H9 (cell line): ENCODE measurements around the gene DKKL1. TPM values are rescaled to one million over a fixed set of nuclear protein-coding genes. Genes with fewer than 3 reads are reported as not detected.

ENCODE experiments used
- DNase-seq: peaks from one replicate; pipeline ENCODE4 v3.0.0-alpha.2; 2017
- H2AFZ ChIP-seq: one replicate; pipeline ENCODE4 v1.6.1; 2013; ENCODE audit warnings: mild to moderate bottlenecking, low read length, control low read depth, moderate library complexity
- H2AK5ac ChIP-seq: 2 replicates; pipeline ENCODE4 v1.6.1; 2013; ENCODE audit warnings: low read length, control low read depth, mixed read lengths; ENCODE audit not compliant: insufficient read length
- H2BK120ac ChIP-seq: one replicate; pipeline ENCODE4 v1.6.1; 2013; ENCODE audit warnings: low read depth, mild to moderate bottlenecking, low read length, control low read depth, inconsistent platforms; ENCODE audit not compliant: poor library complexity, severe bottlenecking
- H2BK12ac ChIP-seq: 2 replicates; pipeline ENCODE4 v1.6.1; 2013; ENCODE audit warnings: low read length, control low read depth, mixed read lengths, low read depth; ENCODE audit not compliant: insufficient read length
- H2BK15ac ChIP-seq: 2 replicates; pipeline ENCODE4 v1.6.1; 2013; ENCODE audit warnings: low read depth, low read length, control low read depth
- H2BK20ac ChIP-seq: one replicate; pipeline ENCODE4 v1.6.1; 2013; ENCODE audit warnings: low read depth, mild to moderate bottlenecking, low read length, control low read depth, inconsistent platforms; ENCODE audit not compliant: poor library complexity, severe bottlenecking
- H2BK5ac ChIP-seq: 2 replicates; pipeline ENCODE4 v1.6.1; 2013; ENCODE audit warnings: low read length, control low read depth, mixed read lengths; ENCODE audit not compliant: insufficient read length
- H3K14ac ChIP-seq: 2 replicates; pipeline ENCODE4 v1.6.1; 2013; ENCODE audit warnings: low read length, control low read depth; ENCODE audit not compliant: insufficient read depth
- H3K18ac ChIP-seq: 2 replicates; pipeline ENCODE4 v1.6.1; 2013; ENCODE audit warnings: low read depth, mild to moderate bottlenecking, mixed read lengths, low read length, control low read depth; ENCODE audit not compliant: insufficient read length
- H3K23ac ChIP-seq: 2 replicates; pipeline ENCODE4 v1.6.1; 2013; ENCODE audit warnings: low read length, control low read depth, mixed read lengths, low read depth; ENCODE audit not compliant: insufficient read length
- H3K23me2 ChIP-seq: 2 replicates; pipeline ENCODE4 v1.6.1; 2013; ENCODE audit warnings: low read depth, mild to moderate bottlenecking, mixed read lengths, low read length, control low read depth; ENCODE audit not compliant: insufficient read length, poor library complexity, severe bottlenecking
- H3K27ac ChIP-seq: 2 replicates; pipeline ENCODE4 v1.5.1; 2013; ENCODE audit warnings: low read length, control low read depth, mixed read lengths, low read depth; ENCODE audit not compliant: insufficient read length
- H3K27me3 ChIP-seq: 2 replicates; pipeline ENCODE4 v1.6.1; 2013; ENCODE audit warnings: low read length, control low read depth, inconsistent platforms; ENCODE audit not compliant: insufficient read depth
- H3K4ac ChIP-seq: 2 replicates; pipeline ENCODE4 v1.6.1; 2013; ENCODE audit warnings: low read depth, mild to moderate bottlenecking, control low read depth, inconsistent platforms, low read length, moderate library complexity
- H3K4me1 ChIP-seq: 2 replicates; pipeline ENCODE4 v1.6.1; 2013; ENCODE audit warnings: low read length, control low read depth, inconsistent platforms; ENCODE audit not compliant: insufficient read depth
- H3K4me2 ChIP-seq: 2 replicates; pipeline ENCODE4 v1.6.1; 2013; ENCODE audit warnings: low read length, control low read depth, mixed read lengths; ENCODE audit not compliant: insufficient read length, insufficient read depth
- H3K56ac ChIP-seq: 2 replicates; pipeline ENCODE4 v1.6.1; 2013; ENCODE audit warnings: low read depth, mild to moderate bottlenecking, mixed read lengths, low read length, control low read depth; ENCODE audit not compliant: insufficient read length
- H3K79me1 ChIP-seq: 2 replicates; pipeline ENCODE4 v1.6.1; 2013; ENCODE audit warnings: low read depth, mild to moderate bottlenecking, moderate library complexity, low read length, control low read depth, inconsistent platforms; ENCODE audit not compliant: insufficient read depth, poor library complexity, severe bottlenecking
- H3K79me2 ChIP-seq: 2 replicates; pipeline ENCODE4 v1.6.1; 2013; ENCODE audit warnings: low read length, control low read depth, inconsistent platforms; ENCODE audit not compliant: insufficient read depth
- H3K9ac ChIP-seq: 2 replicates; pipeline ENCODE4 v1.6.1; 2013; ENCODE audit warnings: low read length, control low read depth, mixed read lengths; ENCODE audit not compliant: insufficient read length; ENCODE audit errors: extremely low read depth
- H3K9me3 ChIP-seq: one replicate; pipeline ENCODE4 v1.6.1; 2013; ENCODE audit warnings: low read depth, low read length, inconsistent platforms; ENCODE audit not compliant: control insufficient read depth
- H3T11ph ChIP-seq: one replicate; pipeline ENCODE4 v1.6.1; 2013; ENCODE audit warnings: mild to moderate bottlenecking, low read length, control low read depth, inconsistent platforms
- H4K20me1 ChIP-seq: one replicate; pipeline ENCODE4 v1.6.1; 2013; ENCODE audit not compliant: control insufficient read depth, insufficient read length, insufficient read depth
- H4K5ac ChIP-seq: 2 replicates; pipeline ENCODE4 v1.6.1; 2013; ENCODE audit warnings: low read depth, mild to moderate bottlenecking, mixed read lengths, low read length, control low read depth; ENCODE audit not compliant: insufficient read length
- H4K8ac ChIP-seq: replicated peaks from 2 replicates; pipeline ENCODE4 v1.6.1; 2013; ENCODE audit warnings: low read length, control low read depth, mixed read lengths, low read depth; ENCODE audit not compliant: insufficient read length
- H4K91ac ChIP-seq: 2 replicates; pipeline ENCODE4 v1.6.1; 2013; ENCODE audit warnings: low read depth, mild to moderate bottlenecking, moderate library complexity, mixed read lengths, low read length, control low read depth; ENCODE audit not compliant: insufficient read length
- H3K27ac Mint-ChIP-seq, 3 experiments: 2 replicates in 2 of 3; 3 replicates in 1 of 3; pipeline ENCODE4 v1.8.0; 2020 to 2021; ENCODE audit warnings: mixed read lengths in 3 of 3, mild to moderate bottlenecking in 1 of 3, moderate library complexity in 1 of 3
- H3K27me3 Mint-ChIP-seq: 2 replicates; pipeline ENCODE4 v1.8.0; 2021; ENCODE audit warnings: low read depth, mild to moderate bottlenecking, moderate library complexity, mixed read lengths
- H3K36me3 Mint-ChIP-seq, 3 experiments: 2 replicates in 2 of 3; 3 replicates in 1 of 3; pipeline ENCODE4 v1.8.0; 2020 to 2021; ENCODE audit warnings: low read depth in 3 of 3, mixed read lengths in 3 of 3; ENCODE audit not compliant: insufficient read depth in 1 of 3
- H3K4me1 Mint-ChIP-seq, 2 experiments: 2 replicates each; pipeline ENCODE4 v1.8.0; 2020; ENCODE audit warnings: mixed read lengths in 2 of 2
- H3K4me3 Mint-ChIP-seq, 2 experiments: 2 replicates in 1 of 2; 3 replicates in 1 of 2; pipeline ENCODE4 v1.8.0; 2020 to 2021; ENCODE audit warnings: mild to moderate bottlenecking in 2 of 2, mixed read lengths in 2 of 2, moderate library complexity in 1 of 2
- H3K9me3 Mint-ChIP-seq, 2 experiments: 2 replicates in 1 of 2; 3 replicates in 1 of 2; pipeline ENCODE4 v1.8.0; 2020; ENCODE audit warnings: mild to moderate bottlenecking in 2 of 2, mixed read lengths in 2 of 2, moderate library complexity in 1 of 2
- CTCF ChIP-seq: fragments of 200-600 bp; sonication (generic); conservative IDR thresholded peaks from 3 replicates; pipeline ENCODE4 v1.8.0; 2021; ENCODE audit warnings: antibody characterized with exemption, mild to moderate bottlenecking
- WGBS: extraction: QIAGEN DNeasy Blood & Tissue Kit; methylation state at CpG from one replicate; pipeline ENCODE4 v1.1.7; 2013; ENCODE audit warnings: missing lambda C conversion rate, low lambda C conversion rate, mixed read lengths; ENCODE audit not compliant: insufficient read length; ENCODE audit errors: extremely low coverage; 5-methylcytosine and 5-hydroxymethylcytosine counted together
- total RNA-seq: library from RNA; stranded (reverse); gene quantifications from 2 replicates; pipeline ENCODE4 v1.2.1, GENCODE V29; 2021

The DKKL1 gene
- total RNA-seq, 1 experiment from 2014 or later = 3.5 TPM

DNA sequence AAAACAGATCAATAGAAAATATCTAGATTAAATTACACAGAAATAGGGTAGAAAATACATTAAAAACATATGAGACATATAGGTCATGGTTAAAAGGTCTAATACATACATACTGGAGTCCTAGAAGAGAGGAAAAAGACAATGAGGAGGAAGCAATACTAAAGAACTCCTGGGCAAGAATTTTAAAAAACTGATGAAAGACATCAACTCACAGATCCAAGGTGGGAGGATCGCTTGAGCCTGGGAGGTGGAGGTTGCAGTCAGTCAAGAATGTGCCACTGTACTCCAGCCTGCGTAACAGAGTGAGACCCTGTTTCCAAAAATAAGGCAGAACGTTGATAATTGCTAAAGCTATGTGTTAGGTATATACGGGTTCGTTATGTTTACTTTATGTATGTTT, 19.0 kb downstream of the DKKL1 start:
- H3K9me3 Mint-ChIP-seq = peaks cover 8 to 15% of the 10 kb centered on the region in 2 experiments
- WGBS = no CpG with 5 or more reads among the region's 5 CpGs
- no peak overlapping the region for H3K27ac Mint-ChIP-seq
- Histone ChIP-seq H3K23me2 (no peaks in the 10 kb centered on the region), H3T11ph (no peak overlapping the region), H3K4ac (no peak overlapping the region), H3K9ac (no peak overlapping the region), H3K9me3 (no peaks in the 10 kb centered on the region), H2BK12ac (no peak overlapping the region), H2BK15ac (no peak overlapping the region), H3K4me1 (no peaks in the 10 kb centered on the region), H3K27me3 (no peaks in the 10 kb centered on the region), H4K5ac (no peak overlapping the region), H3K27ac (no peak overlapping the region), H4K8ac (no peak overlapping the region), H4K20me1 (no peaks in the 10 kb centered on the region), H2BK5ac (no peak overlapping the region), H4K91ac (no peak overlapping the region), H2BK120ac (no peak overlapping the region), H2AFZ (no peak overlapping the region), H3K23ac (no peak overlapping the region), H3K14ac (no peak overlapping the region), H2AK5ac (no peak overlapping the region), H3K4me2 (no peak overlapping the region), H3K79me1 (no peaks in the 10 kb centered on the region), H2BK20ac (no peak overlapping the region), H3K79me2 (no peaks in the 10 kb centered on the region), H3K18ac (no peak overlapping the region), H3K56ac (no peak overlapping the region)
- H3K36me3 Mint-ChIP-seq = peaks cover 2 to 6% (median 3%) of the 10 kb centered on the region in 3 experiments; a peak in 4 of 7 replicates
- no peak for DNase-seq
- TF ChIP-seq CTCF = no peak
- peaks cover 0 to 3% of the 10 kb centered on the region in 2 experiments; a peak in 2 of 4 replicates for H3K4me1 Mint-ChIP-seq
- no peak overlapping the region; a peak in 1 of 5 replicates for H3K4me3 Mint-ChIP-seq
- H3K27me3 Mint-ChIP-seq = peaks cover 5% of the 10 kb centered on the region
